ENCODE results near the gene ZNF615. TPM values are rescaled to one million over a fixed set of nuclear protein-coding genes. Genes with fewer than 3 reads are reported as not detected.

ZNF615 gene
- total and polyA plus RNA-seq, 2 of the 4 experiments (the other 2 are of a cell fraction) = 2.0 to 10.9 TPM

GRCh38 chr19:52007451-52007805 is 583 bp downstream of the ZNF615 start:
- in situ Hi-C loops (cut with MboI; ENCODE audit: low sequenced_read_pairs) = no loop called here
- WGBS, 2 experiments (ENCODE audit: extremely low coverage in 2 of 2, insufficient read length in 1 of 2) = 10% methylated on average over 5 of the region's 9 CpGs; no CpG with 5 or more reads in 1 of the 2 experiments
- H3K4me1 ChIP-seq (ENCODE audit: control insufficient read depth, insufficient read depth, low read length) = no peaks in the 10 kb centered on the region
- ChIA-PET CTCF (no interaction called here), POLR2A (ENCODE audit: unreplicated experiment) (no interaction called here)
- no peak overlapping the region for H4K5ac ChIP-seq (ENCODE audit: low read depth, low read length)
- peak overlapping the region; percentile 66 for H2AK9ac ChIP-seq (replicated peaks; ENCODE audit: low read depth, low read length, poor library complexity)
- no peak overlapping the region for H2BK15ac ChIP-seq (ENCODE audit: low read depth, low read length)
- peak; percentile 22 for ATAC-seq (ENCODE audit: low read depth)
- no peaks in the 10 kb centered on the region for H4K20me1 ChIP-seq (ENCODE audit: insufficient read depth, low read length)
- H3K4me3 ChIP-seq (ENCODE audit: insufficient read depth, low read depth, low read length) = peak overlapping the region; percentile 98
- peak overlapping the region; percentile 83 for H3K4me2 ChIP-seq (ENCODE audit: low read depth, low read length)
- H3K23ac ChIP-seq (ENCODE audit: low read depth, low read length) = peak overlapping the region; percentile 89
- peak overlapping the region; percentile 100 for H2AFZ ChIP-seq (replicated peaks; ENCODE audit: low read length, poor library complexity)
- peak overlapping the region; percentile 70; the same call in 1 of the 2 replicates for H3K56ac ChIP-seq (ENCODE audit: extremely low read depth, insufficient read depth, low read length)
- no peak overlapping the region for H3K18ac ChIP-seq (ENCODE audit: low read depth, low read length)
- peak overlapping the region; percentile 82 for H3K27ac ChIP-seq (ENCODE audit: insufficient read depth, low read length)
- peaks cover 1% of the 10 kb centered on the region; the same call in 1 of the 2 replicates for H3K9me3 ChIP-seq (ENCODE audit: control insufficient read depth, insufficient read depth, low read length)
- H3K79me1 ChIP-seq (ENCODE audit: low read depth in 1 of 2, low read length in 2 of 2) = peaks cover 11 to 14% of the 10 kb centered on the region in 2 experiments
- peak overlapping the region; percentile 94 for H3K9ac ChIP-seq (ENCODE audit: low read depth, low read length)
- H3K36me3 ChIP-seq (ENCODE audit: control insufficient read depth, insufficient read depth, low read length) = peaks cover 3% of the 10 kb centered on the region
- H2AK5ac ChIP-seq (ENCODE audit: low read depth, low read length) = no peak overlapping the region
- BruUV-seq (replicated peaks) = TSS peak; percentile 51
- H2BK120ac ChIP-seq (ENCODE audit: low read depth, low read length) = no peak overlapping the region
- H3K9me1 ChIP-seq (ENCODE audit: insufficient read depth, low read length) = no peaks in the 10 kb centered on the region
- no peaks in the 10 kb centered on the region for H3K27me3 ChIP-seq (ENCODE audit: control insufficient read depth, insufficient read depth, low read length)
- H2BK20ac ChIP-seq (ENCODE audit: low read depth, low read length) = no peak overlapping the region
- TF ChIP-seq CTCF (conservative IDR thresholded peaks at IDR 0.05; ENCODE audit: low read depth, low read length) = no peak
- no peak for TF ChIP-seq POLR2A (IDR thresholded peaks at IDR 0.05; ENCODE audit: low read depth, low read length)
- TF ChIP-seq MXI1 (IDR thresholded peaks at IDR 0.05; ENCODE audit: borderline replicate concordance, low read depth, low read length) = no peak
- no peak for TF ChIP-seq RFX5 (IDR thresholded peaks at IDR 0.05; ENCODE audit: low read depth, low read length)
- TF ChIP-seq, protein P1, sequence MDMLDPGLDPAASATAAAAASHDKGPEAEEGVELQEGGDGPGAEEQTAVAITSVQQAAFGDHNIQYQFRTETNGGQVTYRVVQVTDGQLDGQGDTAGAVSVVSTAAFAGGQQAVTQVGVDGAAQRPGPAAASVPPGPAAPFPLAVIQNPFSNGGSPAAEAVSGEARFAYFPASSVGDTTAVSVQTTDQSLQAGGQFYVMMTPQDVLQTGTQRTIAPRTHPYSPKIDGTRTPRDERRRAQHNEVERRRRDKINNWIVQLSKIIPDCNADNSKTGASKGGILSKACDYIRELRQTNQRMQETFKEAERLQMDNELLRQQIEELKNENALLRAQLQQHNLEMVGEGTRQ (IDR thresholded peaks at IDR 0.05; ENCODE audit: low read depth, low read length) = no peak
- TF ChIP-seq MAFK (IDR thresholded peaks at IDR 0.05; ENCODE audit: low read depth, low read length) = no peak
- no peak for TF ChIP-seq ELK1 (IDR thresholded peaks at IDR 0.05; ENCODE audit: borderline replicate concordance, low read depth, low read length)
- no peak for TF ChIP-seq NFE2L2 (IDR thresholded peaks at IDR 0.05; ENCODE audit: low read depth, low read length)
- TF ChIP-seq BHLHE40 (IDR thresholded peaks at IDR 0.05; ENCODE audit: low read depth, low read length) = no peak
- no peak for TF ChIP-seq CHD1 (IDR thresholded peaks at IDR 0.05; ENCODE audit: low read depth, low read length)
- no peak for TF ChIP-seq FOS (IDR thresholded peaks at IDR 0.05; ENCODE audit: low read depth, low read length)
- no peak for TF ChIP-seq MAZ (IDR thresholded peaks at IDR 0.05; ENCODE audit: borderline replicate concordance, low read depth, low read length)
- no peak for TF ChIP-seq CEBPB (IDR thresholded peaks at IDR 0.05; ENCODE audit: low read depth, low read length)
- TF ChIP-seq RAD21 (IDR thresholded peaks at IDR 0.05; ENCODE audit: low read length) = no peak
- H2BK5ac ChIP-seq (ENCODE audit: low read depth, low read length, poor library complexity, severe bottlenecking) = peak overlapping the region; percentile 71
- no peak overlapping the region for H4K91ac ChIP-seq (ENCODE audit: insufficient read depth, low read depth, low read length)
- peak overlapping the region; percentile 86 to 99; a peak in 2 of 4 replicates for H4K8ac ChIP-seq (ENCODE audit: low read depth in 2 of 2, low read length in 2 of 2)
- intact Hi-C loops (cut with micrococcal nuclease) = no loop called here
- peak overlapping the region; percentile 97; the same call in 1 of the 2 replicates for H3K14ac ChIP-seq (replicated peaks; ENCODE audit: low read depth, low read length)
- peak overlapping the region; percentile 86; the same call in 1 of the 2 replicates for H3K4ac ChIP-seq (ENCODE audit: low read depth, low read length)
- dilution Hi-C loops (cut with HindIII; ENCODE audit: low sequenced_read_pairs, unreplicated experiment) = no loop called here
- DNase-seq = no peak

Data from IMR-90 (cell line).